Ectodermal cell (in vitro differentiated cells): ENCODE results near the gene NEURL1.
A peak's percentile ranks its signal among the peaks of the same experiment; 100 is the strongest.

Experiments used
- H3K27ac ChIP-seq: 2 replicates; pipeline ENCODE4 v1.7.0; 2013; ENCODE audit warnings: mild to moderate bottlenecking, low read depth, low read length; ENCODE audit not compliant: insufficient read depth, poor library complexity, severe bottlenecking
- H3K27me3 ChIP-seq: 2 replicates; pipeline ENCODE4 v1.7.0; 2013; ENCODE audit warnings: mild to moderate bottlenecking, low read length; ENCODE audit not compliant: insufficient read depth, control insufficient read depth, poor library complexity, severe bottlenecking
- H3K36me3 ChIP-seq: one replicate; pipeline ENCODE4 v1.7.0; 2013; ENCODE audit warnings: low read length; ENCODE audit not compliant: control insufficient read depth, insufficient read depth
- H3K4me1 ChIP-seq: one replicate; pipeline ENCODE4 v1.7.0; 2013; ENCODE audit warnings: low read length; ENCODE audit not compliant: control insufficient read depth, insufficient read depth
- H3K4me3 ChIP-seq: 2 replicates; pipeline ENCODE4 v1.7.0; 2013; ENCODE audit warnings: low read depth, low read length, control low read depth; ENCODE audit not compliant: insufficient read depth
- H3K9me3 ChIP-seq: 2 replicates; pipeline ENCODE4 v1.7.0; 2013; ENCODE audit warnings: mild to moderate bottlenecking, low read length, moderate library complexity; ENCODE audit not compliant: control insufficient read depth
- WGBS, 2 experiments: methylation state at CpG; one replicate each; pipeline ENCODE4 v1.1.7; 2013; ENCODE audit warnings: missing lambda C conversion rate in 2 of 2; 5-methylcytosine and 5-hydroxymethylcytosine counted together

Gene NEURL1

DNA sequence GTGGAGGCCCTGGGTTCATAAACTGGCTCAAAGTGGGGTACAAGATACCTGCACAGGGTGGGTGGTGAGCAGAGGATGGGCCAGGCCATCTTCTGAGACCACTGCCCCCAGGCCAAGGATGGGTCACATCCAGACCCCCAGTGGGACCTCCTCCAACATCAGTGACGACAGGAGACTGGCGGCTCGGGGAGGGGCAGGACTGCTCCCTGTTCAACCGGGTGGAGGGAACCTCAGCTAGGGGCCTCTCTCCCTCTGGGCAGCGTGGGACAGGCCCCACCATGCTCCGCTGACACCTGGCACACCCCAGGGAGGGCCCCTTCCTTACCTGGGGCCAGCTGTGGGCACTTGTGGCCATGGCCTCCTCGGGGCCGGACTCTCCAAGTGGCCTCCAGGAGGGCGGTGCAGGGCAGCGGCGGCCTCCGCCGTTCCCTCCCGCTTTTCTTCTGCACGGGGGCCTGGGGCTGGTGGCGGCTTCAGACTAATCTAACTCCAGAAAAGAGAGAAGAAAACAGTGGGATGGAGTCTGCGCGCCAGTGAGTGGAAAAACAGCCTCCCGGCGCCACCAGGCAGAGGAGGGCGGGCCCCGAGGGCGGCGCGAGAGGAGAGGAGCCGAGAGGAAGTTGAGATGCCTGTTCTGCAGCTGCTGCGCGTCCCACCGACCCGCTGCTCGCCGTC, 41.5 kb upstream of the NEURL1 start, which contains the start of gene CALHM2:
TSS of gene CALHM2 (minus strand) at position 540 of the 675 bp plus-strand sequence. CDS start 2,429 bp downstream, outside the sequence.
- WGBS, 2 experiments = 60 to 65% methylated on average over 32 of the region's 32 CpGs
- Histone ChIP-seq H3K9me3 (no peaks in the 10 kb centered on the region), H3K4me3 (peak within 1 kb of the TSS; percentile 18), H3K36me3 (no peaks in the 10 kb centered on the region), H3K27ac (no peak within 1 kb of the TSS), H3K4me1 (no peaks in the 10 kb centered on the region), H3K27me3 (no peaks in the 10 kb centered on the region)

GRCh38 chr10:103452506-103453230, 40.8 kb upstream of the NEURL1 start:
- H3K36me3 ChIP-seq = no peaks in the 10 kb centered on the region
- peak overlapping the region; percentile 18 for H3K4me3 ChIP-seq
- no peaks in the 10 kb centered on the region for H3K9me3 ChIP-seq
- 79 to 85% methylated on average over 27 of the region's 27 CpGs for WGBS, 2 experiments
- no peak overlapping the region for H3K27ac ChIP-seq
- no peaks in the 10 kb centered on the region for H3K27me3 ChIP-seq
- H3K4me1 ChIP-seq = no peaks in the 10 kb centered on the region

- no peaks in the 10 kb centered on the region for H3K27me3 ChIP-seq
- no peak overlapping the region for H3K4me3 ChIP-seq
- H3K4me1 ChIP-seq = no peaks in the 10 kb centered on the region
- H3K9me3 ChIP-seq = no peaks in the 10 kb centered on the region
- 87 to 91% methylated on average over 4 of the region's 4 CpGs for WGBS, 2 experiments
- no peak overlapping the region for H3K27ac ChIP-seq
- H3K36me3 ChIP-seq = no peaks in the 10 kb centered on the region
Observed at GRCh38 chr10:103454026-103454425, 39.5 kb upstream of the NEURL1 start.

- Histone ChIP-seq H3K27me3 (no peaks in the 10 kb centered on the region), H3K9me3 (no peaks in the 10 kb centered on the region), H3K36me3 (no peaks in the 10 kb centered on the region), H3K4me1 (no peaks in the 10 kb centered on the region), H3K27ac (no peak overlapping the region), H3K4me3 (no peak overlapping the region)
- 92 to 93% methylated on average over 25 of the region's 25 CpGs for WGBS, 2 experiments
Observed at GRCh38 chr10:103455235-103455634, 38.3 kb upstream of the NEURL1 start.

GRCh38 chr10:103456074-103456660, 37.3 kb upstream of the NEURL1 start:
- H3K27ac ChIP-seq = no peak overlapping the region
- no peaks in the 10 kb centered on the region for H3K9me3 ChIP-seq
- H3K4me3 ChIP-seq = no peak overlapping the region
- WGBS, 2 experiments = 89 to 90% methylated on average over 9 of the region's 9 CpGs
- no peaks in the 10 kb centered on the region for H3K36me3 ChIP-seq
- H3K27me3 ChIP-seq = no peaks in the 10 kb centered on the region
- no peaks in the 10 kb centered on the region for H3K4me1 ChIP-seq

DNA sequence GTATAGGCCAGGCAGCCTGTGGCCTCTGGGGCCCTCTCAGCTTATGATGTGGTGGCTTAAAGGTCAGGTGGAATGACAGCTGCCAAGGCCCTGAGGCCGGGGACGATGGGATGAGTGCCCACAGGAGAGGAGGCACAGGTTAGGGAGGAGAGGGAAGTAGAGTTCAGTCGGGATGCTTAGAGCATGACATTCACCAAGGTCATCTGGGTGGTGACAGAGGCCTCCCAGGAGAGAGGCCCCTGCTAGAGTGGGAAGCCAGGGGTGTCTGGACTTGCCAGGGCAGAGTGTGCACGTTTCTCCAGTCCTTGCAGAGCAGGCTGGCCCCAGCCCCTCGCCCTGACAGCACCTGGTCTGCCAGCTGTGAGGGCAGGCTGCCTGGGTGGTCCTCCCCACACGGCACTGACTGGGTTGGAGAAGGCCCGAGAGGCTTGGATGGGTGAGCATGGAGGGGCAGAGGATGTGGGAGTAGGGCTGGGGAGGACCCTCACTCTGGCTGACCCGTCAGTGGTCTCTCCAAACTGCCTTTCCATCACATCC, 36.3 kb upstream of the NEURL1 start:
- Histone ChIP-seq H3K27me3 (no peaks in the 10 kb centered on the region), H3K4me1 (no peaks in the 10 kb centered on the region), H3K27ac (no peak overlapping the region), H3K9me3 (no peaks in the 10 kb centered on the region), H3K36me3 (no peaks in the 10 kb centered on the region), H3K4me3 (no peak overlapping the region)
- 87 to 93% methylated on average over 8 of the region's 8 CpGs for WGBS, 2 experiments

DNA sequence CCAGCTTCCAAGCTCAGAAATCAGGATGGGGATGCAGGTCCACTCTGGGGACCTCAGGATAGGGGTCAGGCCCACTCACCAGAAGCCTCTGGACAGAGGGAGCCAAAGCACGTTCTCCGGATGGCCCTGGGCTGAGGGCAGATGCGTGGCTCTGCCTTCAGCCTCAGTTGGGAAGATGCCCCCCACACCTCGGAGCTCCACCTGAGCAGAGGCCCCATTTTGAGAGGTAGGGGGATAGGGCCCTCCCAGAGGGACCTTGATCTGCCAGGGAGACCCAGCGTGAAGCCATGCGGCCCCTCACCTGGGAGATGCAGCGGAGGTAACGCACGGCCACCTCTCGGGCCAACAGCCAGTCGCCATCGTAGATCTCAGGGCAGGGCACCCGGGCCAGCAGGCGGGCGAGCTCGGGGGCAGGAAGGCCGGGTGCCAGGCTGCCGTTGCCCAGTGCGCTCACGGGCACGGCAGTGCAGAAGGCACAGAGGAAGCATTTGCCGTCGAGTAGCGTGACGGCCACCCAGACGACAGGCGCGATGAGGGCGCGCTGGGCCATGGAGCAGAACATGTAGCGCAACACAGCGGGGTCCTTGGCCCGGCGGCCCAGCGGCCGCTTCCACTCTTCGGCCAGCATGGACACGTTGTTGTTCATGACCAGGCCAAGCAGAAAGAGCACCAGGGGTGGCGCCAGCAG, 35.5 kb upstream of the NEURL1 start:
- no peaks in the 10 kb centered on the region for H3K36me3 ChIP-seq
- H3K9me3 ChIP-seq = no peaks in the 10 kb centered on the region
- H3K27ac ChIP-seq = no peak overlapping the region
- WGBS, 2 experiments = 94% methylated on average over 39 of the region's 39 CpGs
- H3K27me3 ChIP-seq = no peaks in the 10 kb centered on the region
- H3K4me3 ChIP-seq = no peak overlapping the region
- H3K4me1 ChIP-seq = no peaks in the 10 kb centered on the region

- Histone ChIP-seq H3K27me3 (no peaks in the 10 kb centered on the region), H3K36me3 (no peaks in the 10 kb centered on the region), H3K9me3 (no peaks in the 10 kb centered on the region), H3K27ac (no peak within 1 kb of the TSS), H3K4me1 (no peaks in the 10 kb centered on the region), H3K4me3 (no peak within 1 kb of the TSS)
- 48 to 63% methylated on average over 6 to 9 of the region's 9 CpGs for WGBS, 2 experiments
Observed at GRCh38 chr10:103458720-103459119, 34.8 kb upstream of the NEURL1 start, which contains the start of gene CALHM1. TSS of gene CALHM1 (minus strand) at chr10:103458900. CDS start at chr10:103458751, 149 bp downstream.

- 84 to 90% methylated on average over 4 of the region's 4 CpGs for WGBS, 2 experiments
- Histone ChIP-seq H3K36me3 (no peaks in the 10 kb centered on the region), H3K27ac (no peak overlapping the region), H3K4me1 (no peaks in the 10 kb centered on the region), H3K9me3 (no peaks in the 10 kb centered on the region), H3K27me3 (no peaks in the 10 kb centered on the region), H3K4me3 (no peak overlapping the region)
Observed at GRCh38 chr10:103459615-103460014, 33.9 kb upstream of the NEURL1 start.
